Fibroblast of villous mesenchyme (primary cell): ENCODE data around the gene MPEG1. TPM values are rescaled to one million over a fixed set of nuclear protein-coding genes. Genes with fewer than 3 reads are reported as not detected.

ENCODE experiments used
- DNase-seq: peaks from one replicate; pipeline ENCODE4 v3.0.0-alpha.2; 2010; ENCODE audit warnings: low read depth
- H3K4me3 ChIP-seq: 2 replicates; pipeline ENCODE4 v1.5.1; 2011; ENCODE audit warnings: low read depth, mild to moderate bottlenecking, low read length
- CTCF ChIP-seq: IDR thresholded peaks from 2 replicates; pipeline ENCODE4 v1.5.1; 2012; ENCODE audit warnings: low read depth, mild to moderate bottlenecking, low read length; ENCODE audit not compliant: insufficient read depth
- total RNA-seq: library from RNA; depleted of rRNA; stranded (reverse); fragments of >200 nt; gene quantifications from 2 replicates; pipeline ENCODE4 v1.2.3, GENCODE V29; 2012

MPEG1 gene
- not detected in 2 replicates for total RNA-seq

- DNase-seq: no peak
- no peak within 1 kb of the TSS for H3K4me3 ChIP-seq
- no peak for TF ChIP-seq CTCF
These were observed at the start of gene MPEG1 for GRCh38 chr11:59212744-59213631. Gene MPEG1 (minus strand): TSS chr11:59212927. CDS start chr11:59212865, 62 bp downstream.

- no peak for TF ChIP-seq CTCF
- no peak overlapping the region for H3K4me3 ChIP-seq
- DNase-seq: no peak
These were observed 49.6 kb upstream of the MPEG1 start for GRCh38 chr11:59262177-59262818.

- no peak overlapping the region for H3K4me3 ChIP-seq
- DNase-seq: no peak
- TF ChIP-seq CTCF: no peak
These were observed 48.4 kb upstream of the MPEG1 start for GRCh38 chr11:59261150-59261549.

- no peak for TF ChIP-seq CTCF
- no peak for DNase-seq
- no peak overlapping the region for H3K4me3 ChIP-seq
These were observed 47.2 kb upstream of the MPEG1 start for GRCh38 chr11:59259867-59260475.

GRCh38 chr11:59259047-59259446 lies 46.3 kb upstream of the MPEG1 start:
- DNase-seq: no peak
- no peak for TF ChIP-seq CTCF
- no peak overlapping the region for H3K4me3 ChIP-seq

- no peak for TF ChIP-seq CTCF
- no peak for DNase-seq
These were observed 42.6 kb upstream of the MPEG1 start for GRCh38 chr11:59255281-59255680.

More at GRCh38 chr11:59255281-59255680, 42.6 kb upstream of the MPEG1 start:
- H3K4me3 ChIP-seq: no peak overlapping the region
